Stimulated activated naive CD8-positive, alpha-beta T cell treated with anti-CD3 and anti-CD28 coated beads, Interleukin-15, Interleukin-2, amounts not matched to agents 100 U/mL and 50 U/mL, for 24 hours (primary cell): Measurements from ENCODE around the gene DGCR6L.
"Not testable (repeated sequence)": the region's sequence is repeated elsewhere in the genome, so short reads cannot be mapped to it uniquely, and the experiment has no call there.

Source experiments
- ATAC-seq: fragments of 150-1000 bp; cut with Tn5 transposase; one replicate; pipeline ENCODE4 v1.10.0; 2021
- DNase-seq: peaks from one replicate; pipeline ENCODE4 v3.0.0; 2021

Gene DGCR6L

GRCh38 chr22:20325996-20326395 is 6.1 kb upstream of the DGCR6L start:
- not testable (repeated sequence) for ATAC-seq, DNase-seq

GRCh38 chr22:20324139-20324516 is 4.3 kb upstream of the DGCR6L start:
- DNase-seq: peak; percentile 48

DNA sequence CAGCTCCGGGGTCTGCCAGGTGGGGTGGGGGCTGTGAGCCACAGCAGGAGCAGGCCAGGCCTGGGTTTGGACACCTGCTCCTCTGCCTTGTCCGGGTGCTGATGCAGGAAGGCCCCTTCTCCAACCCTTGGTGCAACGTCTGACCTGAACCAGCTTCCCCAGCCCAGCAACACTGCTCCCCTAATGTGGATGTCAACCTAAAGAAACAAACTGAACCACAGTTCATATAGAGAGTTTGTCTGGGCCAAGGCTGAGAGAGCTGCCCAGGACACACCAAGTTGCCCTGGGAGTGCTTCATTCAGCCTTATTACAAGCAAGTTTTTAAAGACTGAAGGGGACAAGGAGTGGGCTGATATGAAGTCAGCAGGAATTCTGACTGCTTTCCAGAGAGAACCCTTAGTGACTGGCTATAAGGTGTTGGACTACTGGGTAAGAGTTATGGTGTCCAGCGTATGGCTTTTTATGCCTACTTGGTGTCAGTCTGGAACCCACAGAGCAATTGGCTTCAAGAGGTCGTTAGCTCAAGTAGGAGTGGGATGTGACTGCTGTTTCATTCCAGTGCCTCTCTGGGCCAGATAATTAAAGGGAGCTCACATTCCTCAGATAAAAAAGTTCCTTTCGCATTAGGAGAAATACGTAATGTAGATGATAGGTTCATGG is 1.8 kb upstream of the DGCR6L start:
- not testable (repeated sequence) for ATAC-seq, DNase-seq

More at GRCh38 chr22:20324139-20324516, 4.3 kb upstream of the DGCR6L start:
- ATAC-seq: peak; percentile 54

- not testable (repeated sequence) for DNase-seq, ATAC-seq
These were observed 1.0 kb upstream of the DGCR6L start for GRCh38 chr22:20320659-20321551.

DNA sequence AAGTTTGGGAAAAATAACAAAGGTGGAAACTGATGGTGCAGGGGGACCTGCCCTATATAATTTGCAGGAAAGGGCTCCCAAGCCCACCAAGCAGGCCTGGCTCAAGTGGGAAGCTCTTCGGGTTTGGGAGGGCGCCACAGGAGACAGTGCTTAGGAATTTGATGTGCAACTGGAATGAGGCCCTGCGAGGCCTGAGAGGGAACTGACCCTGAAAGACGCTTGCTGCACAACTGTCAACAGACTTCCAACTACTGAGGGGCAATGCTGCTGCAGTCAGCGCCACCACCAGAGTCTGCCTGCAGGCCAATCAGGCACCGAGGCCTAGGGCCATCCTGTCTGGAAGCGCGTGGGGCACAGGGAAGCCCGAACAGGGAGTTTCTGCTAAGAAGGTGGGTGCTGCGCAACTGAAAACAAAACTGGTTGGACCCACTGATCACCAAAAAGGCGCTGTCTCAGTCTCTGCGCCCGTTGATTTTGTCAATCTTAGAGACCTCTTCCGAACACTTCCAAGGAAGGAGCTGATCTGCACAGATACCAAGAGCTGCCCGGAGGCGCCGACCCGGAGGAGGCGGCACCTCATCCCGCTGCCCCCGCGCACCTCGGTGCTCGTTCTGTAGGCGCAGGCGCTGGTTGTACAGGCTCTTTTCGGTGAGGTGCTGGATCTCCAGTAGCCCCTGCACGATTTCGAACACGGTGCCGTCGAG is 667 bp downstream of the DGCR6L start:
- no peak for ATAC-seq

GRCh38 chr22:20318043-20318688 is 1.7 kb downstream of the DGCR6L start:
- not testable (repeated sequence) for DNase-seq

More for the DNA sequence above, 667 bp downstream of the DGCR6L start:
- DNase-seq: no peak

GRCh38 chr22:20317402-20318042 is 2.3 kb downstream of the DGCR6L start:
- peak; percentile 45 for DNase-seq
- ATAC-seq: not testable (repeated sequence)

More at GRCh38 chr22:20318043-20318688, 1.7 kb downstream of the DGCR6L start:
- ATAC-seq: not testable (repeated sequence)

DNA sequence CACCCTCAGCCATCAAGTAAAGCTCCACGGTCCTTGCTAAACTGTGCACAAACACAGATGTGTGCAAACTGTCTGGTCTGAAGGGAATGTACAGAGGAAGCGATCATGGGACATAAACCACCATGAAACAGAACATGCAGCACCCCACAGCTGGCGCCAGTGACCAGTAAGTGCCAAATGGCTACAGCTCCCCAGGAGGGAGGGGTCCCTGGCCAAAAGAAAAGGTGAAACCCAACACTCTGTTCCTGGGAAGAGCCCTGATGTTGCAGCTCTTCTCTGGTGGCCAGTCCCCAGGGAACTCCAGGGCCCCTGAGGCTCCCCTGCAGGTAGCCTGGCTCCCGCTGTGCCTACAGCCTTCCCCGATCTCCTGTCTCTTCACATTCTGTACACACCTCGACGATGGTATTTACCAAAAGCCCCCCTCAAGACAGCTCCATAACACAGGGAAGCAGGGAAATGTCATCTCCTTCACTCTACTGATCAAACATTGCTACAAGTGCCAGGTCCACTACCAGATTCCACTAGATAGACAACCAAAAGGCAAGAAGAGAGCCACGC is 2.9 kb downstream of the DGCR6L start:
- DNase-seq (no peak), ATAC-seq (no peak)

GRCh38 chr22:20316217-20316843 is 3.5 kb downstream of the DGCR6L start:
- ATAC-seq (no peak), DNase-seq (no peak)

- DNase-seq (no peak), ATAC-seq (no peak)
These were observed 4.3 kb downstream of the DGCR6L start for GRCh38 chr22:20315337-20316216.

- not testable (repeated sequence) for DNase-seq, ATAC-seq
These were observed 5.0 kb downstream of the DGCR6L start for GRCh38 chr22:20314741-20315336.

DNA sequence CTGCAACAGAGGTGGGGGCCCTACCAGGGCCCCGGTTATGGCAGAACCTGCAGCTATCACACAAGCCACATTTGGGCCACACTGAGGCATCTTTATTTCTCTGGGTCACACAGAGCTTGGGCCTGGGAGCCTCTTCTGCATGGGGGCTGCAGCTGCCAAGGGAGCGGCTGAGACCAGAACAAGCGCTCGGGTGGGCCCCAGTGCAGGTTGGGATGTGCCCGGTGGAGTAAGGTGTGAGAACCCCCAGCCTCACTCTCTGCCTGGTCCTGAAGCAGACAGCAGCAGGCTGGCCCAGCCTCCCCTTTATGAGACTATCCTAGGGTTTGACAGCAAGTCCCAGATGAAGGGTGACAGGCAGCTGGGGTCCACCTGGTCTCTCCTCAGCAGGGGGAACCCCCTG is 5.7 kb downstream of the DGCR6L start:
- DNase-seq, ATAC-seq: not testable (repeated sequence)

DNA sequence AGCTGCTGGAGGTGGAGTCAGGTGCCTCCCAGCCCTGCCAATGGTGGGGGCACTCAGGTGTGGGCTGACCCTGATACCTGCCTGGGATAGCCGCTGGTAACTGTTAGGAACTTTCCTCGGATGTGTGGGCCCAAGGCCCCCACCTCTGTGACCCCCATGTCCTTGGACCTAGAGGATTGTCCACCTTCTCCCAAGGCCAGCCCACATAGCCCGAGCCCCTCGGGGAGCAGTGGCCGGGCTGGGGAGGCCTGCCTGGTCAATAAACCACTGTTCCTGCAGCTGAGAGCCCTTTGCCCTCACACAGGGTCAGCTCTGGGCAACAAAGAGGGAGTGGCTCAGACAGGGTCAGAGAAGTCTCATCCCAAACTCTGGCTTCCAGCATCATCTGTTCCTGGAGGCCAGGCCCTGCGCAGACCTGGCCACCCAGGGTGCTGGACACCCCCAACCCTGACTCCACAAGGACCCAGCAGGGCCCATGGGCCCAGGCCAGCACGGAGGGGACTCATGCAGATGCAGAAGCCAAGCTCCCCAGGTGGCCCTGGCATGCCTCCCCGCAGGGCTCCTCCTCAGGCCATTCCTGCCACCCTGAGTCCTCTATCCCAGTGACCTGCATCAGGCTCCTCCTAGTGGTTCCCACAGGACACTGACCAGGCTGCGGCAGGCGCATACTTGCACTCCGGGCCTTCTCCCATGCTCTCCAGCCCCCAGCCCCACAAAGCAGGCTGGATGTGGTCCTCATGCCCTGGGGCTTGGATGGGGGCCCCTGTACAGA is 6.4 kb downstream of the DGCR6L start:
- not testable (repeated sequence) for DNase-seq, ATAC-seq

DNA sequence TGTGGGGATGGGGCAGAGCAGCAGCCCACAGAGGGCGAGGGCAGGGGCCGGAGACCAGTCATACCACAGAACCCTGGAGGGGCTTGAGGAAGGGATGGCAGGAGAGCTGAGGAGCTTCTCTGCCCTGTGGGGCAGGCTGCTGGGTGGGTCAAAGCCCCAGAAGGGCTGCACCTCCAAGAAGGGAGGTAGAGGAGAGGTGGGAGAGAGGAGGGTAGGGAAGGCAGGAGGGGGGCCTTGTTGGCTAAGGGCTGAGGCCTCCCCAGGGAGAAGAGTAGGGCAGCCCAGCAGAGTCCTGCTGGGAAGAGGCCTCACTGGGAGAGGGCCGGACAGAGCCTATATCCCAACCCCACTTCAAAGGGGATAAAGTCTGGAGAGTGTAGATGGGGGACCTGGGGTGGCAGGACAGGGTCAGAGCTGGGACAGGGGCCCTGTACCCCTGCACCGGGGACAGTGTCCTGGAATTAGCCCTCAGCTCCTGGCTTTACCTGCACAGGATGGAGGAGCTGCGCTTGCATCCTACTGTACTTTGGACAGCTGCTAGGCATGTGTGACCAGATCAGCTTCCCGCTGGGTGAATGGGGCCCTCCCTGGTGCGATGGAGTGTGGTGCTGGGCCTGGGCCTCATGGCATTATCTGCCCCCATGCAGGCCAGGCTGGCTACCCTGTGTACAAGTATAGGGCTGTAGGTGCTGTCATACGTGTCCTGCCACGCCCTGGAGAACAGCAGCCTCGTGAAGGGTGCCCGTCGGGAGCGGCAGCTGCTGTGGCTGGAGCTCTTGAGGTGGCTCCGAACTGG is 7.3 kb downstream of the DGCR6L start:
- DNase-seq (no peak), ATAC-seq (no peak)

DNA sequence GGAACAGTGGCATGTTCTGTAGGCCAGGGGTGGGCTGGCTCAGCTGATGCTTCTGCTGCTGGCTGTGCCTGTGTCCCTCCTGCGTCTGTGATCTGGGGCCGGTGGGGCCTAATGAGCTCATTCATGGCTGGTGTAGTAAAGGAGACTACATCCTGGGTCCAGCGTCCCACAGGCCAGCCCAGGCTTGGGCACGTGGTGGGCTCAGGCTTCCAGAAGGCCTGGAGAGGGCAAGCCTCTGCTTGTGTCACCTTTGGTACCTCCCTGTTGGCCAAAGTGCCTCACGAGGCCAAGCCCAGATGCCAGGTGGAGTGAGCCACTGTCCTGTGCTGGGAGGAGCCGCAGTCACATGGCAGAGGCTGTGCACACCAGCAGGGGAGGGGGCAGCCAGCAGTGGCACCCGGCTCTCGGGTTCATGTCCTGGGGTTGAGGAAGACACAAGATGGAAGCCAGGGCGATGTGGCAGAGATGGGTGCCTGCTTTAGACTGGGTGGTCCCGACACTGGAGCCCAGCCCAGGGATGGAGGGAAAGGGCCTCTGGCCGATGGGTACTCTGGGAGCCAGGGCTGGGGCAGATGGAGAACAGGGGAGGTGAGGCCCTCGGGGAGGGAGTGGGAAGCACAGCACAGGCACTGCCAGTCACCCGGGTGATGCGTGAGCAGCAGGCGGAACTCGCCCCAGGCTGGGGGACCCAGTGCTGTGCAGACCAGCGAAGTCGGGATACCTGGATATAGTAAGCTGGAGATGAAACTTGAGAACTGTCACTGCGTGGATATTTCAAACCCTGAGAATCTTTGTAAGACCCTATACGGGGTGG is 8.4 kb downstream of the DGCR6L start:
- ATAC-seq, DNase-seq: not testable (repeated sequence)

DNA sequence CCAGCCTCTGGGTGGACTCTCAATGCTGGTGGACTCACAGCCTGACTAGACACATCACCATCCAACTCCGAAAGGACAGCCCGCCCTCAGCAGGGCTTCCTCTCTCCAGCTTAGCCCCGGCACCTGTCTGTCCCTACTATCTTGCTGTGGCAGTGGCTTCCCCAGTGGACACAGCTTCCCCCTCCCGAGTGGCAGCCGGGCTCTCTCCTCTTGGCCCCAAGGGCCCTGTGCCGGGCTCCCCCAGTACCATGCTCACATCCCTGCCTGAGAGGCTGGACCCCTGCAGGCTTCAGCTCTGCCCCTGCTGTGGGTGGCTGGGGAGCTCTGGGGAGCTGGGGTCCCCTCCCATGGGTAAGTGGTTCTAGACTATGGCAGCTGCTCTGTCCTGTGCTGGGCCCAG is 9.1 kb downstream of the DGCR6L start:
- not testable (repeated sequence) for DNase-seq, ATAC-seq
